Measurements from ENCODE around the gene CAMTA1.

- TF ChIP-seq CTCF (conservative IDR thresholded peaks at IDR 0.05; ENCODE audit: low read depth, low read length): no peak
- no peak for TF ChIP-seq EZH2 (IDR thresholded peaks at IDR 0.05; ENCODE audit: borderline replicate concordance, low read depth, low read length, poor library complexity, severe bottlenecking)
These were observed 854.3 kb downstream of the CAMTA1 start for GRCh38 chr1:7639435-7640131.

Measured in A673 (cell line).